Measurements from ENCODE around the gene TMEM178A.

Gene TMEM178A

DNA sequence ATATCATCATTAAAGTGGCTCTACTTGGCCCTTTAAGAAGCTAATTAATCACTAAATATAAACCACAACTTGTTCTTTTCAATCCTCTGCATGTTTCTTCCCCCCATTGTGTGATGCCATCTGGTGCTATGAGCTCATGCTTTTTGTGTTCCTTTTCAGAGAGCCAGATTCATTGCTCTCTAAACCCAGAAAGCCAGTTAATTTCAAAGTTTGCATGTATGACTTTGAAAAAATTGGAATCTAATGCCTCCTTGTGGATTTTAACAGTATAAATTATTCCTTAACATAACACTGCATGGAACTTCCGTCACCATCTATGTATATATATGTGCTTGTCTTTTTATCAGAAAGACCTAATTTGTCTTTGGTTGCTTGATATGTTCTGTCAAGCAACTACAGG lies 31.1 kb downstream of the TMEM178A start:
- H3K4me3 ChIP-seq (ENCODE audit: low read length) = no peak overlapping the region
- TF ChIP-seq, protein P1, sequence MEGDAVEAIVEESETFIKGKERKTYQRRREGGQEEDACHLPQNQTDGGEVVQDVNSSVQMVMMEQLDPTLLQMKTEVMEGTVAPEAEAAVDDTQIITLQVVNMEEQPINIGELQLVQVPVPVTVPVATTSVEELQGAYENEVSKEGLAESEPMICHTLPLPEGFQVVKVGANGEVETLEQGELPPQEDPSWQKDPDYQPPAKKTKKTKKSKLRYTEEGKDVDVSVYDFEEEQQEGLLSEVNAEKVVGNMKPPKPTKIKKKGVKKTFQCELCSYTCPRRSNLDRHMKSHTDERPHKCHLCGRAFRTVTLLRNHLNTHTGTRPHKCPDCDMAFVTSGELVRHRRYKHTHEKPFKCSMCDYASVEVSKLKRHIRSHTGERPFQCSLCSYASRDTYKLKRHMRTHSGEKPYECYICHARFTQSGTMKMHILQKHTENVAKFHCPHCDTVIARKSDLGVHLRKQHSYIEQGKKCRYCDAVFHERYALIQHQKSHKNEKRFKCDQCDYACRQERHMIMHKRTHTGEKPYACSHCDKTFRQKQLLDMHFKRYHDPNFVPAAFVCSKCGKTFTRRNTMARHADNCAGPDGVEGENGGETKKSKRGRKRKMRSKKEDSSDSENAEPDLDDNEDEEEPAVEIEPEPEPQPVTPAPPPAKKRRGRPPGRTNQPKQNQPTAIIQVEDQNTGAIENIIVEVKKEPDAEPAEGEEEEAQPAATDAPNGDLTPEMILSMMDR (conservative IDR thresholded peaks at IDR 0.05; ENCODE audit: low read depth, low read length) = peak; percentile 22
- peak; percentile 30 for DNase-seq (ENCODE audit: low read depth)

DNA sequence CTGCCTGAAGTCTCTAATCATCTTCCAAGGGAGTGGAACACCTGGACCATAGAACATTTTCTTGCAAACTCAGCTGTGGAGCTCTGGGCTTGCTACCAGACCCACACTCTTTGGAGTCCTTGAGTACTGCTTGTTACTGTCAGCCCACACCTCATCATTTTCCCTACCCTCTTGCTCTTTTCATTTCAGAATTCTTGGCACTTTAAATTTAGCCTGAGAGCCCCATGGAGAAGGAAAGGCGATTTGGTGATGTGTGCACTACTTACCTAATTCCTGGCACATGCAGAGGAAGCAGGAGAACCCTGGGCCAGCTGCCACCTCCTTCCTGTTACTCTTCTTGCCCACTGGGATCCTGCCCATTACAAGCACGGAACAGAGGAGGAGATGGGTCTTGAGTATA lies 31.7 kb downstream of the TMEM178A start:
- no peak overlapping the region for H3K4me3 ChIP-seq (ENCODE audit: low read length)
- TF ChIP-seq, protein P1 (conservative IDR thresholded peaks at IDR 0.05; ENCODE audit: low read depth, low read length) = no peak
- no peak for DNase-seq (ENCODE audit: low read depth)

DNA sequence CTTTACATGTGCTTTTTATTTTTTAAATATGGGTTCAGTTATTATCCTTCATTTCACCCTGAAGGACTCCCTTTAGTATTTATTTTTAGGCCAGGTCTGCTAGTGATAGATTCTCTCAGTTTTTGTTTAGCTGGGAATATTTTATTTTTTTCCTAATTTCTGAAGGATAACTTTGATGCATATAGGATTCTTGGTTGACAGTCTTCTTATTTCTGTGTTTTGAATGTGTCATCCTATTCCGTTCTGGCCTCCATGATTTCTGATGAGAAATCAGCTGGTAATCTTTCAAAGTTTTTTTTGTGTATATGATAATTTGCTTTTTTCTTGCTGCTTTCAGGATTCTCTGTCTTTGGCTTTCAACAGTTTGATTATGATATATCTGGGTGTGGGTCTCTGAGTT lies 35.4 kb downstream of the TMEM178A start:
- no peak overlapping the region for H3K4me3 ChIP-seq (ENCODE audit: low read length)
- TF ChIP-seq, protein P1 (conservative IDR thresholded peaks at IDR 0.05; ENCODE audit: low read depth, low read length) = no peak
- DNase-seq (ENCODE audit: low read depth) = no peak

DNA sequence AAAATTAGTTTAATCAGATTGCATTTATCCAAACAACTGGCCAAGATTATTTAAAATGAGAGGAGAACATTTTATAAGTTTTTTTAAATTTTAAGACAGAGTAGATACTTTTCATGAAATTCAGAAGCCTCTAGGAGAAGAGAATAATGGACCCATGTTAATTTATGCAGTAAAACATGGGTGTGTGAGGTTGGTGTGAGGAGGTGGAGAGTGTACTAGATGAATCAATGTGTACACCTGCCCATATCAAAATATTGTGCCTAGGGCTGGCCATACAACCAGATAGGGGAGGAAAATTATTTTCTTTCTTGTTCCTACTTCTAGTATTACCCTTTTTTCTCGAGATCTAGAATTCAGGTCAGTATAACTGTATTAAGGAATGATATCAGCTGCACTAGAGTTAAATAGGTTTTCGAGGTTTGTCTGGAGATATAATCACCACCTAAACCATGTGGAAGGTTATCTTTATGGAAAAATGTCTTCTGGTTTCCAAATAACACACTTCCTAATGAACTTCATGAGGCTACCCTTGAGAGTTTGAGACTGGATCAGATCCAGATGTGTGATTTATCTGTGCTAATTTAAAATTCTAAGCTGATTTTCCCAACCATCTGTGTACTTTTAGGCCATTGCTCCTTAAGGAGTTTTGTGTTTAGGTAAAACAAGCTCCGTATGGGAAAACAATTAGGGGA lies 37.6 kb downstream of the TMEM178A start:
- TF ChIP-seq, protein P1 (conservative IDR thresholded peaks at IDR 0.05; ENCODE audit: low read depth, low read length) = no peak
- no peak overlapping the region for H3K4me3 ChIP-seq (ENCODE audit: low read length)
- no peak for DNase-seq (ENCODE audit: low read depth)

DNA sequence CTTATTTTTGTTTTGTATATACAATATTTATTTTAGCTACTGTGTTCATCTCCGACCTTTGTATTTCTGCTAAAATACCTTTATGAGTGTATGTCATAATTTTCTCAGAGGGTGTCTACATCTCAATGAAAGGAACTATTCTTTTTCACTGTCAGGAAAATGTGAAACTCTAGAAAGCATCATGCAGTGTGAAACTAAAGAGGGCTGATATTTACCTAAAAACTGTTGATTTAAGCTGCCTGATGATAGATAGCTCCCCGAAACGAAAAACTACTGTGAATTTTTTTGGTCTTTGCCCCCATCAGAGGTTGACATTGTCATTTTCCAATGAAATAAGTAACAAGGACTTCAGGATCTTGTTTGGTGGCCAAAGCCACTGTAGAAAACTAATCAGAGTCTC lies 38.8 kb downstream of the TMEM178A start:
- TF ChIP-seq, protein P1 (conservative IDR thresholded peaks at IDR 0.05; ENCODE audit: low read depth, low read length) = no peak
- no peak overlapping the region for H3K4me3 ChIP-seq (ENCODE audit: low read length)
- no peak for DNase-seq (ENCODE audit: low read depth)

DNA sequence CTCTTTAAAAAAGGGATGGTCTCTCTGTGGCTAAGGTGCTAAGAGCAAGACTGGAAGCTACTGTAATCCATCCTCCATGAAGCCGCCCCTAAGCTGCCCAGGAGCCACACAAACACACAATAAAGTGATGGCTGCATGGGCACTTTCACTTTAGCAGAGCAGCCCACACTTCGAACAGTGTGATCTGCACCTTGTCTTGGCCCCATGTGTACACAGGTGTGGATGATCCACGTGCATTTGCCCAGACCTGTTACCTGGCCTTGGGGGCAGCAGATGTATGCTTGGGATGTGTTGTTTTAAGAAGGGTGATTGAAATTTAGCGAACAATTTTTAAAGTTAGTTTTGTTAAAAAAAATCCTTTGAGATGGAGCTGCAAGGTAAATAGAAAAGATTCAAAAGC lies 39.9 kb downstream of the TMEM178A start:
- no peak for DNase-seq (ENCODE audit: low read depth)
- no peak overlapping the region for H3K4me3 ChIP-seq (ENCODE audit: low read length)
- TF ChIP-seq, protein P1 (conservative IDR thresholded peaks at IDR 0.05; ENCODE audit: low read depth, low read length) = no peak

DNA sequence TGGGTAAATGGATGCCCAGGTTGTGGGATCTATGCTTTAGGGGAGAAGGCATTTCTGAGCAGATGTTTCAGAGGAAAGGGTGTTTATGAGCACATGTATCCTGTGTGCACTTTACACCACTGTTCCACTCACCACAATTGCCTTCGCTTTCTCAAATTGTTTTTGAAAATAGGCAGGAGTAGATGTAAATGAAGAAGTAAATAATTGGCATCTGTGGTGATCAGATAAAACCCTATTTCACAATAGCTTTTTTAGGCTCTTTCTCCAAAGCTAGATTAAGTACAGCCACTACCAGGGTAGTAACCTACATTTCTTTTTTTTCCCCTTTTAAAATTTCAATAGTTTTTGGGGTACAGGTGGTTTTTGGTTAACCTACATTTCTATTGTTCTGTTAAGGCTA lies 40.6 kb downstream of the TMEM178A start:
- TF ChIP-seq, protein P1 (conservative IDR thresholded peaks at IDR 0.05; ENCODE audit: low read depth, low read length) = no peak
- no peak overlapping the region for H3K4me3 ChIP-seq (ENCODE audit: low read length)
- DNase-seq (ENCODE audit: low read depth) = no peak

Data from retinal pigment epithelial cell (primary cell).